Activated T-helper 17 cell treated with anti-CD3 and anti-CD28 coated beads, Interleukin-2, amount 50 U/mL, for 72 hours (primary cell): ENCODE measurements around the gene KDM4D. TPM values are rescaled to one million over a fixed set of nuclear protein-coding genes. Genes with fewer than 3 reads are reported as not detected.
"Not testable (repeated sequence)": the region's sequence is repeated elsewhere in the genome, so short reads cannot be mapped to it uniquely, and the experiment has no call there.

Source experiments
- ATAC-seq: fragments of 150-1000 bp; cut with Tn5 transposase; replicated peaks from 2 replicates; pipeline ENCODE4 v1.10.0; 2021; ENCODE audit warnings: mild to moderate bottlenecking, moderate library complexity
- H3K27ac Mint-ChIP-seq: one replicate; pipeline ENCODE4 v1.8.0; 2022; ENCODE audit warnings: mixed read lengths
- H3K27me3 Mint-ChIP-seq: one replicate; pipeline ENCODE4 v1.8.0; 2022; ENCODE audit warnings: mixed read lengths
- H3K36me3 Mint-ChIP-seq: one replicate; pipeline ENCODE4 v1.8.0; 2022; ENCODE audit warnings: low read depth, mild to moderate bottlenecking, mixed read lengths
- H3K4me1 Mint-ChIP-seq: one replicate; pipeline ENCODE4 v1.8.0; 2022; ENCODE audit warnings: mixed read lengths
- H3K4me3 Mint-ChIP-seq: one replicate; pipeline ENCODE4 v1.8.0; 2022; ENCODE audit warnings: mild to moderate bottlenecking, mixed read lengths
- H3K9me3 Mint-ChIP-seq: one replicate; pipeline ENCODE4 v1.8.0; 2022; ENCODE audit warnings: mixed read lengths
- total RNA-seq, 2 donors: library from RNA; stranded (reverse); gene quantifications; one replicate each; pipeline ENCODE4 v1.2.3, GENCODE V29; 2022

Gene KDM4D
- total RNA-seq, 2 donors from 2014 or later, result 0.91 to 1.0 TPM

DNA sequence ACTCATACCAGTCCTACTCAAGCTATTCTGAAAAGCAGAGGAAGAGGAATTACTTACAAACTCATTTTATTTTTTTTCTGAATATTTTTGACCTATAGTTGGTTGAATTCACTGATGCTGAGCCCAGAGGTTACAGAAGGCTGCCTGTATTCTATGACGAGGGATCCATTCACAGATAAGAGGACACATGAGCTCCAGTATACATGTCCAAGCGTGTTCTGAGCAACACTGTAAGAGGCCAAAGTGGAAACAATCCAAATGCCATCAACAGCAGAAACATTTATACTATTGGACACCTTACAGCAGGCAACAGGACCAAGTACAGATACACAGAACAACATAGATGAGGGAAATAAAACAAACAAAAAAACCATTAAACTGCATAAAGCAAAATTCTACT lies 61.8 kb downstream of the KDM4D start:
- peaks cover 17% of the 10 kb centered on the region for H3K27me3 Mint-ChIP-seq
- H3K27ac Mint-ChIP-seq, result no peak overlapping the region
- no peaks in the 10 kb centered on the region for H3K36me3 Mint-ChIP-seq
- H3K4me1 Mint-ChIP-seq, result peaks cover 5% of the 10 kb centered on the region
- H3K9me3 Mint-ChIP-seq, result no peaks in the 10 kb centered on the region
- no peak for ATAC-seq
- H3K4me3 Mint-ChIP-seq, result no peak overlapping the region

- Mint-ChIP-seq H3K4me3 (peak overlapping the region; percentile 41), H3K27me3 (peaks cover 21% of the 10 kb centered on the region)
- H3K36me3 Mint-ChIP-seq, H3K4me1 Mint-ChIP-seq, H3K9me3 Mint-ChIP-seq, H3K27ac Mint-ChIP-seq: not testable (repeated sequence)
- ATAC-seq, result peak; percentile 65
Observed at GRCh38 chr11:95037356-95038035, 64.0 kb downstream of the KDM4D start.

DNA sequence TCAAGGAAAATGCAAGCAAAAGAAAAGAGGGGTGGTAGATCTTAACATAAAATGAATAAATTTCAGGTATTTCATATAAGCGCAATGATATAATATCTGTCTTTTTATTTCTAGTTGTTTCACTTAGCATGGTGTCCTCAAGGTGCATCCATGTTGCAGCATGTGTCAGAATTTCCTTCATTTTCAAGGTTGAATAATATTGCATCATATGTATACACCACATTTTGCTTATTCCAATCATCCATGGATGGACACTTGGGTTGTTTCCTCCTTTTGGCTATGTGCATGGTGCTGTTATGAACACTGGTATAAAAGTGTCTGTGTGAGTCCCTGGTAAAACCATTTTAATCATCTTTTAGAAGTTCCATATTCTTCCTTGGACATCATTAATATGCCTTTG lies 68.7 kb downstream of the KDM4D start:
- H3K36me3 Mint-ChIP-seq, result no peaks in the 10 kb centered on the region
- no peak overlapping the region for H3K4me3 Mint-ChIP-seq
- H3K27me3 Mint-ChIP-seq, result peaks cover 39% of the 10 kb centered on the region
- H3K27ac Mint-ChIP-seq, result no peak overlapping the region
- no peak for ATAC-seq
- H3K4me1 Mint-ChIP-seq, result peaks cover 5% of the 10 kb centered on the region
- H3K9me3 Mint-ChIP-seq, result no peaks in the 10 kb centered on the region

DNA sequence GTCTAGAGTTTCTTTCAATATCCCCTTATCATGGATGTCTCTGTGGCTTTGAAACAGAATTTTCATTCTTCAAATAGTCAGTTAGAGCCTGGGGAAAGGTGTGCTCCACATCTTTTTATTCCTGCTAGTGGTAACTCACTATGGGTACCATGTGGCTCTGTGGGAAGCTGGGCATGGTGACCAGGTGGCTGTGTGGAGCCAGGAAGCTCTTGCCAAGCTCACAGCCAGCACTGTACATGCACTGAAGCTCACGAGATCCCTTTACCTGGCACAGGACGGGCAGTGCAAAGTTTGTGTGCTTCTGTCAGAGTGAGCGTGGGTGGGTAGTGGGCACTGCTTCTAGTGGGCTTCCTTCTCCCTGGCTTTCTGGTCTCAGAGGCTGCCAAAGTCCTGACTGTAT lies 69.4 kb downstream of the KDM4D start:
- Mint-ChIP-seq H3K4me3 (no peak overlapping the region), H3K27me3 (peaks cover 39% of the 10 kb centered on the region), H3K27ac (no peak overlapping the region), H3K36me3 (no peaks in the 10 kb centered on the region), H3K4me1 (peaks cover 5% of the 10 kb centered on the region), H3K9me3 (no peaks in the 10 kb centered on the region)
- ATAC-seq, result no peak

DNA sequence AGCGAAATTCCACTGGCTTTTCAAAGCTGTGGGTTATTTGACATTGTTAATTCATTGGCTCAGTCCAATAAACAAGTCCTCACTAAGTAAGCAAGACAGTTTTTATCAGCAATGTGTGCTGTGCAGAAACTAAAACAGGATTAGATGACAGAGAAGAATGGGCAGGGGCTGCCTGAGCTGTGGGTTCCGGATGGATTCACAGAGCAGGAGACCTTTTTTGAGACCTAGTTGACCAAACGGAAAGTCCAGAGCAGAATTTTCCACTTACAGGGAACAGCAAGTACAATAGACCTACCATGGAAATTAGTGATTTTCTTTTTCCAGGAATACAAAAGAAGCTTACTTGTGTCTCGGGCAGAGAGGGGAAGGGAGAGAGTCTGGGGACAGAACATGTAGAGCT lies 70.5 kb downstream of the KDM4D start:
- ATAC-seq, result no peak
- Mint-ChIP-seq H3K4me1 (no peaks in the 10 kb centered on the region), H3K36me3 (no peaks in the 10 kb centered on the region), H3K27ac (no peak overlapping the region), H3K4me3 (no peak overlapping the region), H3K9me3 (no peaks in the 10 kb centered on the region), H3K27me3 (peaks cover 35% of the 10 kb centered on the region)

DNA sequence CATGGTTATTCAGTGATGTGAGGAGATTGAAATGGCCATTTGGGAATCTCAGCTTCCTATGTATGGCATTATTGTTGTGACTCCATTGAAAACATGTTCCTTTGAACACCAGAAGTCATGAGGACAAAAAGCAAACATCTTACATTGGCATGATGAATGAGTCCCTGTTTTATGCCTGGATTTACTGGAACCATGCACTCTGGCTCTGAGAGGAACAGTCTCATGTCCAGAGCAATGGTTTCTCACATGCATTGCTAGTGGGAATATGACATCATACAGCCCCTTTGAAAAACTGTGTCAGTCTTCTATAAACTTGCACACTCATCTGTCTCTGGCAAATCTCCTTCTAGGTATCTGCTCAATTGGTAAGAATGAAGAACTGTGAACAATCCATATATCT lies 72.3 kb downstream of the KDM4D start:
- no peaks in the 10 kb centered on the region for H3K9me3 Mint-ChIP-seq

More for the DNA sequence above, 72.3 kb downstream of the KDM4D start:
- no peaks in the 10 kb centered on the region for H3K4me1 Mint-ChIP-seq
- H3K27ac Mint-ChIP-seq, result no peak overlapping the region
- H3K27me3 Mint-ChIP-seq, result peaks cover 30% of the 10 kb centered on the region
- no peaks in the 10 kb centered on the region for H3K36me3 Mint-ChIP-seq
- ATAC-seq, result no peak
- no peak overlapping the region for H3K4me3 Mint-ChIP-seq

Other genes with a start within 250 kb of the KDM4D start
- under 1 TPM; 0.06 to 0.34 TPM for gene AMOTL1, start 205.4 kb upstream of the KDM4D start, total RNA-seq
- gene CWC15, start 153 bp upstream of the KDM4D start, total RNA-seq, result 10 to 100 TPM; 69.4 to 80.3 TPM
- gene KDM4E, start 51.5 kb downstream of the KDM4D start, total RNA-seq, result not detected
- gene KDM4F, start 75.7 kb downstream of the KDM4D start, total RNA-seq, result not detected
- gene SRSF8, start 93.2 kb downstream of the KDM4D start, total RNA-seq, result 10 to 100 TPM; 25.5 to 32.1 TPM
- 1 to 10 TPM; 6.7 to 8.0 TPM for gene ENDOD1, start 116.1 kb downstream of the KDM4D start, total RNA-seq